Activated naive CD8-positive, alpha-beta T cell treated with anti-CD3 and anti-CD28 coated beads, Interleukin-2, amount 10 ng/mL, durations not matched to agents 7 days and 5 days (primary cell): ENCODE data around the gene RARA. TPM values are rescaled to one million over a fixed set of nuclear protein-coding genes. Genes with fewer than 3 reads are reported as not detected.
A peak's percentile ranks its signal among the peaks of the same experiment; 100 is the strongest.

Experiments
- ATAC-seq: fragments of 150-1000 bp; cut with Tn5 transposase; one replicate; pipeline ENCODE4 v1.10.0; 2021; ENCODE audit warnings: low read depth, moderate library complexity
- POLR2A ChIA-PET: fragments of 350-600 bp; sonication (Branson Sonifier 250); formaldehyde crosslinking; loops from one replicate; lab custom pipeline; 2021; ENCODE audit warnings: antibody characterized with exemption; lab: Charles Lee
- DNase-seq: peaks from one replicate; pipeline ENCODE4 v3.0.0; 2021
- H3K27ac Mint-ChIP-seq: one replicate; pipeline ENCODE4 v1.8.0; 2022; ENCODE audit warnings: mild to moderate bottlenecking, mixed read lengths
- H3K27me3 Mint-ChIP-seq: one replicate; pipeline ENCODE4 v1.8.0; 2022; ENCODE audit warnings: mild to moderate bottlenecking, moderate library complexity, mixed read lengths
- H3K36me3 Mint-ChIP-seq: one replicate; pipeline ENCODE4 v1.8.0; 2021; ENCODE audit warnings: mild to moderate bottlenecking, mixed read lengths
- H3K4me1 Mint-ChIP-seq: one replicate; pipeline ENCODE4 v1.8.0; 2021; ENCODE audit warnings: mixed read lengths
- H3K4me3 Mint-ChIP-seq: one replicate; pipeline ENCODE4 v1.8.0; 2022; ENCODE audit warnings: mild to moderate bottlenecking, moderate library complexity, mixed read lengths
- H3K9me3 Mint-ChIP-seq: one replicate; pipeline ENCODE4 v1.8.0; 2021; ENCODE audit warnings: mixed read lengths
- total RNA-seq, 2 experiments: library from RNA; stranded (reverse); gene quantifications; one replicate each; pipeline ENCODE4 v1.2.3, GENCODE V29; 2021

RARA gene
- total RNA-seq, 2 experiments from 2014 or later = 51.7 to 53.6 TPM

DNA sequence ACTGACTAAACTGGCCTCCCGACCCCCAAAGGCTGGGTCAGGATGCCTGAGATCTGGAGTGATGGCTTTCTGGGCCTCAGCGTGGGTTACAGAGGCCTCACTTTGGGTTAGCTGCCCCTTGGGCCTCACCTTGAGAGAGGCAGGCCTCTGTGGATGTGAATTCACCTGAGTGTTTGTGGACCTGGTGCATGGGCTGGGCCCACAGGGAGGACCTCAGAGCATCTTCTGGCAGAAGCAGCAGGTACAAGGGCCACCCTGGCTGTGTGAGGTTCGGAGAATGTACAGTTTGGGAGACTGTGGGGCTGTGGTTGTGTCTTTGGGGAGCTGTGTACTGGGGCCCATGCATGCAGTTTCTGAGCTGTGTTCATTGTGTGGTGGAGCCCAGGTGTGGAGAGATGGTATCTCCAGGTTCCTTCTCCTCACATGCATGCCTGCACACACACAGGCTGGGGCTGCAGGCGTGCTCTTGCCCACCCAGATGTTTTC lies 18.3 kb downstream of the RARA start:
- no peaks in the 10 kb centered on the region for H3K27me3 Mint-ChIP-seq
- H3K9me3 Mint-ChIP-seq = no peaks in the 10 kb centered on the region
- H3K4me1 Mint-ChIP-seq = peaks cover 80% of the 10 kb centered on the region
- ATAC-seq (peak; percentile 5), DNase-seq (no peak)
- H3K4me3 Mint-ChIP-seq = peak overlapping the region; percentile 88
- peaks cover 20% of the 10 kb centered on the region for H3K36me3 Mint-ChIP-seq
- H3K27ac Mint-ChIP-seq = peak overlapping the region; percentile 98
- POLR2A ChIA-PET = interaction anchor here (0.6 to 14.9 kb wide), 9 partner anchors 9 to 1361 kb away, joined by 3 to 170 read pairs (median 5); partner anchors contain the start of gene RARA

DNA sequence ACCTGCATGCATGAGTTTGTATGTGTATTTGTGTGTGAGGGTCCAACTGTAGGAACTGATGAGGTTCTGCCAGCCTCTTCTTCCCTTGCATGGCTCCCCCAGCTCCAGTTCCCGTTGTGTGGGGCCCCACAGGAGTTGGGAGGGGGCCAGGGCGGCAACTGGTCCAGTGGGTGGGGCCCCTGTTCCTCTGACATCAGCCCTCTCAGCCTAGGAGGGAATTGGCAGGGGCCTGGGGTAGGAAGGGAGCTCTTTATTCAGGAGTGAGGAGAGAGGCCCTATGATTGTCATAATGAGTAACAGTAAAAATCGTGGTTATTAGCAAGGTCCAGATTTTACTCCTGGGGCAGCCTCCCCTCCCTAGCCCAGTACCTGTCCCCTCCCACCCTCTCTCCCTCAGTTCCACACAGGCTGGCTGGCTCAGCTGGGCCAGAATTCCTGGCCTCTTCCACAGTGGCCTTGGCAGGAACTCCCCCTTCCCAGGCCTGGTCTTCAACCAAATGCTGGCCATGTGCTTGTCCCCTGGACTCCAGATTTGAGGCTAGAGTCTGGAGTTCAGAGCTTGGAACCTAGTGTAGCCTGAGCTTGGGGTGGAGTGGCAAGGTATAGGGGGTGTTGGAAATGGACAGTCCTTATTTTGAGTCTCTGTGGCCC lies 18.9 kb downstream of the RARA start:
- POLR2A ChIA-PET = interaction anchor here (0.7 to 14.9 kb wide), 8 partner anchors 10 to 1360 kb away, joined by 3 to 170 read pairs (median 4); partner anchors contain the start of gene RARA
- DNase-seq (no peak), ATAC-seq (no peak)
- H3K9me3 Mint-ChIP-seq = no peaks in the 10 kb centered on the region
- peaks cover 24% of the 10 kb centered on the region for H3K36me3 Mint-ChIP-seq
- peak overlapping the region; percentile 98 for H3K27ac Mint-ChIP-seq
- H3K4me1 Mint-ChIP-seq = peaks cover 81% of the 10 kb centered on the region
- peak overlapping the region; percentile 88 for H3K4me3 Mint-ChIP-seq
- no peaks in the 10 kb centered on the region for H3K27me3 Mint-ChIP-seq

DNA sequence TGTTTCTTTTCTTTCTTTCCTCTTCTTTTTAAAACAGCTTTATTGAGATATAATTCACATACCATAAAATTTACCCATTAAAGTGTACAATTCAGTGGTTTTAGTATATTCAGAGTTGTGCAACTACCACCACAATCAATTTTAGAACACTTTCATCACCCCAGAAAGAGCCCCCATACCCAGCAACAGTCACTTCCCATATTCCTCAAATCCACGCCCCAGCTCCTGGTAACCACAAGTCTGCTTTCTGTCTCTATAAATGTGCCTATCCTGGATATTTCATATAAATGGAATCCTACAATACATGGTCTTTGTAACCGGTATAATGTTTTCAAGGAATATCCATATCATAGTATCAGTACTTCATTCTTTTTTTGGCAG lies 19.4 kb downstream of the RARA start:
- peaks cover 29% of the 10 kb centered on the region for H3K36me3 Mint-ChIP-seq
- H3K9me3 Mint-ChIP-seq = no peaks in the 10 kb centered on the region
- peak overlapping the region; percentile 78 for H3K27ac Mint-ChIP-seq
- no peaks in the 10 kb centered on the region for H3K27me3 Mint-ChIP-seq
- H3K4me3 Mint-ChIP-seq = peak overlapping the region; percentile 33
- no peak for ATAC-seq
- H3K4me1 Mint-ChIP-seq = peaks cover 76% of the 10 kb centered on the region
- DNase-seq = no peak
- POLR2A ChIA-PET = interaction anchor here (1.2 to 14.9 kb wide), 5 partner anchors 10 to 26 kb away, joined by 3 to 170 read pairs (median 7); no protein-coding TSS in a partner anchor

DNA sequence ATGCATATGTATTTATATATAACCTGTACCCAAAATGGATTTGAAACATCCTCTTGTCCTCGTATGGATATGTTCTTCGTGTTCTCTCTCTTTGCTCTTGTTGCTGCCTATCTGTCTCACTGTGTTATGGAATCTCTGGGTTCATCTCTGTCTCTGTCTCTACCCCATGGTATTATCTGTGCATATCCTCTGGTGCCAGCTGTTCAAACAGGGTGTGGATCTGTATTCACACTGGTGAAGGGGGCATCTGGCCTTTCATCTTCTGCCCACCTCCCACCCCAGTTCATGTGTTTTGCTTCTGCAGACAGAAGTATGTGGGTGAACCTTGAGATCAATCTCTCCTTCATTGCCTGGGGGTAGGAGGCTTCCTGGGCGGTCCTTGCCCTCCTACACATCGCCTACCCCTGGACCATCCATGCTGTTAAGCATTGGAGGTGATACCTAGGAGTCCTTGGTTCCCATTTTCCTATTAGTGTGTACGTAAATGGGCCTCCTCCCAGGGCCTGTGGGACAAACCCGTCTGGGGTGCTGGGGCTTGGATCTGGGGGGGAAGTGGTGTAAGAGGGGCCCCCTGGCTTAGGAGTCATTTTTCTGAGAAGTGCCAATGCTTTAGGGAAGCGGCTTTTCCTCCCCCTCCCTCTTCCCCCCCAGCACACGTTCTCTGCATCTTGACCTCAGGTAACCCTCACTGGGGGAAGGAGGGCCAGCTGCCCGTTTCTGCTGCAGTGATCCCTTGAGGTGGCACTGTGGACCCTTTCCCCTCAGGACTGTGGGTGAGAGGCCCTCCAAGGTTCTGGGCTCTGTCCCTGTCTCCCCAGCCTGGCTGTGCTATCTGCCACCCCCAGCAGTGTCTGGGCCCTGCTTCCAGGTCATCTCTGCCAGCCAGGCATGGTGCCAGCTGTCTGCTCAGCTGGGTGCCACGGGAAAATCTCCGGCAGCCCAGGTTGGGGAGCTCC lies 21.1 kb downstream of the RARA start:
- Mint-ChIP-seq H3K36me3 (peaks cover 41% of the 10 kb centered on the region), H3K4me3 (peak overlapping the region; percentile 76), H3K4me1 (peaks cover 78% of the 10 kb centered on the region), H3K27ac (peak overlapping the region; percentile 92), H3K27me3 (no peaks in the 10 kb centered on the region), H3K9me3 (no peaks in the 10 kb centered on the region)
- POLR2A ChIA-PET = interaction anchor here (1.7 to 14.9 kb wide), 5 partner anchors 8 to 22 kb away, joined by 7 to 170 read pairs (median 13); partner anchors contain the start of gene RARA
- DNase-seq (peak; percentile 56), ATAC-seq (peak; percentile 59)

DNA sequence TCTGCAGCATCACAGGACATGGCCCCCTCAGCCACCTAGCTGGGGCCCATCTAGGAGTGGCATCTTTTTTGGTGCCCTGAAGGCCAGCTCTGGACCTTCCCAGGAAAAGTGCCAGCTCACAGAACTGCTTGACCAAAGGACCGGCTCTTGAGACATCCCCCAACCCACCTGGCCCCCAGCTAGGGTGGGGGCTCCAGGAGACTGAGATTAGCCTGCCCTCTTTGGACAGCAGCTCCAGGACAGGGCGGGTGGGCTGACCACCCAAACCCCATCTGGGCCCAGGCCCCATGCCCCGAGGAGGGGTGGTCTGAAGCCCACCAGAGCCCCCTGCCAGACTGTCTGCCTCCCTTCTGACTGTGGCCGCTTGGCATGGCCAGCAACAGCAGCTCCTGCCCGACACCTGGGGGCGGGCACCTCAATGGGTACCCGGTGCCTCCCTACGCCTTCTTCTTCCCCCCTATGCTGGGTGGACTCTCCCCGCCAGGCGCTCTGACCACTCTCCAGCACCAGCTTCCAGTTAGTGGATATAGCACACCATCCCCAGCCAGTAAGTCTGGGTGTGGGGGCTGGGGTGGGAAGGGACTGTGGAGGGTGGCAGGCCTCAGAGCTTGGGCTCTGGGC lies 22.0 kb downstream of the RARA start:
- peak overlapping the region; percentile 92 for H3K27ac Mint-ChIP-seq
- no peaks in the 10 kb centered on the region for H3K9me3 Mint-ChIP-seq
- ATAC-seq = no peak
- POLR2A ChIA-PET = interaction anchor here (0.6 to 14.9 kb wide), 8 partner anchors 8 to 251 kb away, joined by 3 to 170 read pairs (median 10); partner anchors contain the start of genes CASC3 and RARA
- peak overlapping the region; percentile 76 for H3K4me3 Mint-ChIP-seq
- H3K27me3 Mint-ChIP-seq = no peaks in the 10 kb centered on the region
- H3K4me1 Mint-ChIP-seq = peaks cover 76% of the 10 kb centered on the region
- H3K36me3 Mint-ChIP-seq = peaks cover 43% of the 10 kb centered on the region
- no peak for DNase-seq

DNA sequence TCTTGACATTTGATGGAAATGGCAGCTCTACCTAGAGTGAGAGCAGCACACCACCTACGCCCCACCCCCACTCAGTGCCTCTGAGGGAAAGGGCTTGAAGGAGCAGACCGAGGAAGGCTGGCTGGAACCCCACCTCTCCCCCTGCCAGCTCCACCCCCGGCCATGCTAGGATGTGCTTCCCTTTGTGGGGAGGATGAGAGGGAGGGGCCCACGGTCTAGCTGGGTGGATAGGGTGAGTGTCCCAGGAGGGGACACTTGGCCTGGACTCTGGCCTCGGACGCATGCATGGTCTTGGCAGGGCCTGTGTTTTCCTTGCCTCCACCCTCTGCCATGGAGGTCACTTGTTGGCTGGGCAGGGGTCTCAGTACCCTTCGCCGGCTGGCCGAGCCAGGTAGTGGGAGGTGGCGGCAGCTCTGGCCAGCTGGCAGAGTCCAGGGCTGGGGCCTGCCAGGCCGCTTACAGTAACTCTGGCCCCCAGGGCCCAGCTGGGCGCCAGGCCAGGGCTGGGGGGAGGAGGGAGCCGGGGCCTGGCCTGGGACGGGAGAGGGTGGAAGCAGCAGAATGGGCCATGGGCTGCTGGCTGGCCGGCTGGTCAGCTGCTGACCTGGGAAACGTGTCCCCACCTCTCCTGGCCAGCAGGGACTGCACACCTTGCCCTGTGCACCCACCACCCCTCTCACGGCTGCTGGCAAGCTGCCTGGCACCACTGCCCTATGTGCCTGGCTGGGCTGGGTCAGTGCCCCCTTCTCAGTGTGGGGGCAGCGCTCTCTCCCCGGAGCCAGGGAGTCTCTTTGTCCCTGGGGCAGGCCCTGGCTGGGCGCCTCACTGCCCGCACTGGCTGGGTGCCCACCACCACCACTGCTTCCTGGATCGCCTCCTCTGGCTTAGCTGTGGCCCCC lies 23.0 kb downstream of the RARA start:
- Mint-ChIP-seq H3K4me1 (peaks cover 69% of the 10 kb centered on the region), H3K4me3 (peak overlapping the region; percentile 72), H3K36me3 (peaks cover 43% of the 10 kb centered on the region), H3K9me3 (no peaks in the 10 kb centered on the region), H3K27ac (peak overlapping the region; percentile 81), H3K27me3 (no peaks in the 10 kb centered on the region)
- POLR2A ChIA-PET = interaction anchor here (1.0 to 14.9 kb wide), 7 partner anchors 9 to 250 kb away, joined by 3 to 170 read pairs (median 13); partner anchors contain the start of gene RARA
- peak; percentile 4 for ATAC-seq
- DNase-seq = no peak

DNA sequence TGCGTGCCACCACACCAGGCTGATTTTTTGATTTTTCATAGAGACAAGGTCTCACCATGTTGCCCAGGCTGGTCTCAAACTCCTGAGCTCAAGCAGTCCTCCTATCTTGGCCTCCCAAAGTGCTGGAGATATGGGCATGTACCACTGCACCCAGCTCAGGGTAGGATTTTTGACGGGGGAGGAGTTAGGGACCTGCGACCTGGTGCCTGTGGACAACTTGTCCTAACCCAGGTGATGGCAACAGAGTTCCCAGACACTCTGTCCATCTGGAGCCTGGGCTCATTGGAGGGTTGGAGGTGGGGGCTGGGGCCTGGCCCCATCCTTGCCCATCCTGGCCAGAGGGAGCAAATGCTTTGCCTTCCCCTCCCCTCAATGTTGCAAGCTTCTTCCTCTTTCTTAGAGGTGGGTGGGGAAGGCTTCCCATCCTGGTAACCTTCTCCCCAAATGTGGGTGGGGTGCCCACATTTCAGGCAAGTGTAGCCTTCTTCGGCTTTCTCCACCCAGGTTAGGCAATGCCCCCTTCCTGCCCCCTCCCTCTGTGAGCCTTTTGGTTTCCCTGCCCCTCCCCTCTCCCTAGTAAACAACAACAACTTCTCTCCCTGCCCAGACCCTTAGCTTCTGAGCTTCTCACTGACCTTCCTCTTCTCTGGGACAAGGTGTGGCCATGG lies 24.9 kb downstream of the RARA start:
- DNase-seq (no peak), ATAC-seq (no peak)
- peaks cover 1% of the 10 kb centered on the region for H3K9me3 Mint-ChIP-seq
- H3K27me3 Mint-ChIP-seq = no peaks in the 10 kb centered on the region
- H3K4me1 Mint-ChIP-seq = peaks cover 65% of the 10 kb centered on the region
- H3K27ac Mint-ChIP-seq = peak overlapping the region; percentile 69
- H3K36me3 Mint-ChIP-seq = peaks cover 47% of the 10 kb centered on the region
- POLR2A ChIA-PET = interaction anchor here (0.9 to 1.7 kb wide), 2 partner anchors 11 to 29 kb away, joined by 3 to 15 read pairs; no protein-coding TSS in a partner anchor
- peak overlapping the region; percentile 58 for H3K4me3 Mint-ChIP-seq

DNA sequence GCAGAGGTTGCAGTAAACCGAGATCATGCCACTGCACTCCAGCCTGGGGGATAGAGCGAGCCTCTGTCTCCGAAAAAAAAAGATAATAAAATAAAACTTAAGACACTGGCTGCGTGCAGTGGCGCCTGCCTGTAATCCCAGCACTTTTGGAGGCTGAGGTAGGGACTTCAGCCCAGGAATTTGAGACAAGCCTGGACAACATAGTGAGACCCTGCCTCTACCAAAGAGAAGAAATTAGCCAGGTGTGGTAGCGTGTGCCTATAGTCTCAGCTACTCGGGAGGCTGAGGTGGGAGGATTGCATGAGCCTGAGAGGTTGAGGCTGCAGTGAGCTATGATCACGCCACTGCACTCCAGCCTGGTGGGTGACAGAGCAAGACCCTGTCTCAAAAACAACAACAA lies 26.6 kb downstream of the RARA start:
- Mint-ChIP-seq H3K27me3 (no peaks in the 10 kb centered on the region), H3K4me1 (peaks cover 65% of the 10 kb centered on the region)
- POLR2A ChIA-PET = interaction anchor here (1.6 to 2.9 kb wide), 2 partner anchors 11 to 14 kb away, joined by 4 to 10 read pairs; no protein-coding TSS in a partner anchor

DNA sequence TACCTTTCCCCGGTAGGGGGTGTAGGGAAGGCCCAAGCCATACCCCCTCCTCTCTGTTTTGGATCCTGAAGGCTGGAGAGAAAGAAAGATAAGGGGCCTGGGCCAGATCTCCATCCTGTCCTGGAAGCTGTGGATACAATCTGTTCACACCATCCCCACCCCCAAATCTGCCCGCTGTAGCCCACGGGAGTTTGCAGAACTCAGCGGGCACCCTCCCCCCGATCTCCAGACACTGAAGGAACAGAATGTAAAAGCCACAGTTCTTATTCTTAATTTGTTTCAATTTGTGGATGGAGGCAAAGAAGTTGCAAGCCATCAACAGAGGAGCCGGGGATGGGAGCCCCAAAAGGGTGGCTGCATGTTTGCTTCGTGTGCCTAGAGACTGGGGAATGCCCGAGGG lies 28.4 kb downstream of the RARA start:
- POLR2A ChIA-PET = interaction anchor here (2.9 kb wide), 1 partner anchor 12 kb away, joined by 10 read pairs; no protein-coding TSS in a partner anchor
- ATAC-seq (no peak), DNase-seq (no peak)
- H3K27ac Mint-ChIP-seq = peak overlapping the region; percentile 81
- no peaks in the 10 kb centered on the region for H3K27me3 Mint-ChIP-seq
- H3K36me3 Mint-ChIP-seq = peaks cover 48% of the 10 kb centered on the region
- H3K4me3 Mint-ChIP-seq = no peak overlapping the region
- peaks cover 1% of the 10 kb centered on the region for H3K9me3 Mint-ChIP-seq
- H3K4me1 Mint-ChIP-seq = peaks cover 59% of the 10 kb centered on the region

More for the DNA sequence above, 26.6 kb downstream of the RARA start:
- ATAC-seq (no peak), DNase-seq (no peak)
- Mint-ChIP-seq H3K4me3 (no peak overlapping the region), H3K9me3 (peaks cover 1% of the 10 kb centered on the region), H3K36me3 (peaks cover 55% of the 10 kb centered on the region), H3K27ac (no peak overlapping the region)

DNA sequence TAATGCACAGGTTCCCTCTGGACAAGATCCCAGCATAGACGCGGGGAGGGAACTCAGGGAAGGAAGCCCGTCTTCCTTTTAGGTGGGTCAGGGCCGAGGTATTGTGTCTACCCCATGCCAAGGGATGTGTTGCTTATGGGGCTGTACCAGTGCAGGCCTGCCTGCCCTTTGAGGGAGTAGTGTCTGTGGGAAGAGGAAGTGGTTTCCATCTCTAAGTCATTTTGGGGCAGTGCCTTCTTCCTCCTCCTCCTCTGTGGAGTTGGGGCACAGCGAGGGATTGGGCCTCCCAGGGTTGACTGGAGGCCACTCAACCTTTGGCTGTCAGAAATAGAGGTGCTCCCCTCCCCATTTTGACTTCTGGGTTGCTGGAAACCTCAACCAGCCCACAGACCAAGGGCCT lies 29.1 kb downstream of the RARA start:
- H3K36me3 Mint-ChIP-seq = peaks cover 48% of the 10 kb centered on the region
- POLR2A ChIA-PET = interaction anchor here (8.7 kb wide), 1 partner anchor 13 kb away, joined by 170 read pairs; no protein-coding TSS in a partner anchor
- peak overlapping the region; percentile 81 for H3K27ac Mint-ChIP-seq
- H3K27me3 Mint-ChIP-seq = no peaks in the 10 kb centered on the region
- no peak for DNase-seq
- ATAC-seq = no peak
- H3K4me3 Mint-ChIP-seq = peak overlapping the region; percentile 42
- H3K9me3 Mint-ChIP-seq = peaks cover 1% of the 10 kb centered on the region
- H3K4me1 Mint-ChIP-seq = peaks cover 59% of the 10 kb centered on the region

DNA sequence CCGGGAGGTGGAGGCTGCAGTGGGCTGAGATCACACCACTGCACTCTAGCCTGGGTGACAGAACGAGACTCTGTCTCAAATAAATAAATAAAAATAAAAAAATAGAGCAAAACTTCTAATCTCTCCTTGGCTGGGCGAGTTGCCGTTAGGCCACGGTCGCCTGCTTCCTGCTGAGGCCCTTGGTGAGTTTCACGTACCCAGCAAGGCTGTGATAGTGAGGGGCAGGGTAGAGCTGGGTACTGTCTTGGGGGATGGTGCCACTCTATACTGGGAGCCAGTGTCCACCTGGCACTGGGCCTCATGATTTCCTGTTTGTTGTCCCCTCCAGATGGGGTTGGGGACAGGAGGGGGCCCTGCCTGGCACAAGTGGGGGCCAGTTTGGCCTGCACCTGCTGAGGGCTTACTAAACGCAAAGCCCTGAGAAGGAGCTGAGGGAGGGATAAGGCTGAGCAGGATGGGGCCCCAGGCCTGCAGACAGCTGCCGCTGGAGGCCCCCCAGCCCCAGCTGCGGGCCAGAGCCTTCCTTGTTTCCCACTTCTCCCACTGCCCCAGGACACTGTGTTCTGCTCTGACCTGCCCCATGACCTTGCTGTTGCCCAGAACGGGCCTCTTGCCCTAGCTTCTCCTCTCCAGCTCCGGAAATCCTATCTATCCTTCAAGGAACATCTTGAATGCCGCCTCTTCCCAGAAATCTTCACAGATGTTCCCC lies 30.1 kb downstream of the RARA start:
- POLR2A ChIA-PET = interaction anchor here (0.6 to 8.7 kb wide), 2 partner anchors 14 to 52 kb away, joined by 3 to 170 read pairs; no protein-coding TSS in a partner anchor
- no peak for ATAC-seq
- H3K27me3 Mint-ChIP-seq = no peaks in the 10 kb centered on the region
- H3K4me3 Mint-ChIP-seq = no peak overlapping the region
- peaks cover 46% of the 10 kb centered on the region for H3K36me3 Mint-ChIP-seq
- H3K9me3 Mint-ChIP-seq = peaks cover 1% of the 10 kb centered on the region
- peak overlapping the region; percentile 63 for H3K27ac Mint-ChIP-seq
- H3K4me1 Mint-ChIP-seq = peaks cover 62% of the 10 kb centered on the region
- no peak for DNase-seq
